Measurements from ENCODE around the gene MEA1. TPM values are rescaled to one million over a fixed set of nuclear protein-coding genes. Genes with fewer than 3 reads are reported as not detected.

Gene MEA1
- total and polyA plus RNA-seq, 4 donors, result 10.7 to 50.3 (median 30.6) TPM

- WGBS, result 31% methylated on average over 12 of the region's 12 CpGs
- Histone ChIP-seq H3K36me3 (ENCODE audit: control insufficient read depth in 4 of 4, insufficient read depth in 3 of 4, low read depth in 1 of 4, low read length in 3 of 4) (peaks cover 5 to 24% (median 18%) of the 10 kb centered on the region in 4 donors), H3K4me1 (ENCODE audit: control insufficient read depth in 4 of 4, insufficient read depth in 4 of 4, low read length in 3 of 4) (peaks cover 0 to 42% (median 31%) of the 10 kb centered on the region in 4 donors), H3K4me3 (ENCODE audit: low read depth in 1 of 3, low read length in 3 of 3) (peak overlapping the region; percentile 56 to 83 (median 68)), H3K9me3 (ENCODE audit: control insufficient read depth in 4 of 4, low read length in 3 of 4) (no peaks in the 10 kb centered on the region), H3K9ac (ENCODE audit: low read depth in 1 of 2, low read length in 2 of 2) (peak overlapping the region; percentile 3 to 65), H3K27ac (ENCODE audit: low read depth in 1 of 2, low read length in 2 of 2) (peak overlapping the region; percentile 83 to 88), H3K27me3 (ENCODE audit: control insufficient read depth in 4 of 4, insufficient read depth in 4 of 4, low read length in 3 of 4) (no peaks in the 10 kb centered on the region)
- TF ChIP-seq ATF3 (IDR thresholded peaks at IDR 0.05), result no peak
- no peak for TF ChIP-seq RXRA (IDR thresholded peaks at IDR 0.05)
- no peak for TF ChIP-seq REST (IDR thresholded peaks at IDR 0.05)
- no peak for TF ChIP-seq HNF4G (IDR thresholded peaks at IDR 0.05)
- TF ChIP-seq EGR1 (IDR thresholded peaks at IDR 0.05; ENCODE audit: low read depth in 2 of 2), result no peak
- TF ChIP-seq SP1 (IDR thresholded peaks at IDR 0.05), result no peak
- TF ChIP-seq JUND (IDR thresholded peaks at IDR 0.05), result no peak
- DNase-seq (ENCODE audit: low spot score), result no peak
These were observed 47.2 kb upstream of the MEA1 start for GRCh38 chr6:43060755-43061633.

GRCh38 chr6:43060034-43060754, 46.4 kb upstream of the MEA1 start:
- Histone ChIP-seq H3K27me3 (ENCODE audit: control insufficient read depth in 4 of 4, insufficient read depth in 4 of 4, low read length in 3 of 4) (no peaks in the 10 kb centered on the region), H3K36me3 (ENCODE audit: control insufficient read depth in 4 of 4, insufficient read depth in 3 of 4, low read depth in 1 of 4, low read length in 3 of 4) (peaks cover 3 to 25% (median 16%) of the 10 kb centered on the region in 4 donors), H3K4me3 (ENCODE audit: low read depth in 1 of 3, low read length in 3 of 3) (peak overlapping the region; percentile 56 to 83 (median 68)), H3K27ac (ENCODE audit: low read depth in 1 of 2, low read length in 2 of 2) (peak overlapping the region; percentile 83 to 88), H3K9ac (ENCODE audit: low read depth in 1 of 2, low read length in 2 of 2) (peak overlapping the region; percentile 76 to 92), H3K4me1 (ENCODE audit: control insufficient read depth in 4 of 4, insufficient read depth in 4 of 4, low read length in 3 of 4) (peaks cover 0 to 42% (median 31%) of the 10 kb centered on the region in 4 donors), H3K9me3 (ENCODE audit: control insufficient read depth in 4 of 4, low read length in 3 of 4) (no peaks in the 10 kb centered on the region)
- WGBS, result 4% methylated on average over 15 of the region's 15 CpGs
- peak; percentile 68 for DNase-seq (ENCODE audit: low spot score)
- TF ChIP-seq EGR1 (IDR thresholded peaks at IDR 0.05; ENCODE audit: low read depth in 2 of 2) (peak in 1 of 2 donors; percentile 29), GABPA (IDR thresholded peaks at IDR 0.05 in 1 of 2, conservative IDR thresholded peaks at IDR 0.05 in 1 of 2) (peak in 1 of 2 donors; percentile 43), MAX (IDR thresholded peaks at IDR 0.05) (peak; percentile 81), YY1 (IDR thresholded peaks at IDR 0.05) (no peak), SP1 (IDR thresholded peaks at IDR 0.05) (peak; percentile 79), CTCF (IDR thresholded peaks at IDR 0.05; ENCODE audit: low read depth, low read length, missing input control) (no peak), HNF4A (conservative IDR thresholded peaks at IDR 0.05) (peak; percentile 95), TAF1 (conservative IDR thresholded peaks at IDR 0.05) (peak; percentile 77), RAD21 (IDR thresholded peaks at IDR 0.05) (peak in 1 of 2 donors; percentile 26), NR2F2 (IDR thresholded peaks at IDR 0.05) (no peak), HNF4G (IDR thresholded peaks at IDR 0.05) (peak; percentile 92), REST (IDR thresholded peaks at IDR 0.05) (peak; percentile 58), FOXA1 (IDR thresholded peaks at IDR 0.05) (peak; percentile 51), ATF3 (IDR thresholded peaks at IDR 0.05) (no peak), FOXA2 (IDR thresholded peaks at IDR 0.05) (peak; percentile 63), RXRA (IDR thresholded peaks at IDR 0.05) (peak; percentile 54 to 76), JUND (IDR thresholded peaks at IDR 0.05) (peak; percentile 37 to 65)
